ENCODE results near the gene RGPD5.
"Not testable (repeated sequence)": the region's sequence is repeated elsewhere in the genome, so short reads cannot be mapped to it uniquely, and the experiment has no call there.

RGPD5 gene

DNA sequence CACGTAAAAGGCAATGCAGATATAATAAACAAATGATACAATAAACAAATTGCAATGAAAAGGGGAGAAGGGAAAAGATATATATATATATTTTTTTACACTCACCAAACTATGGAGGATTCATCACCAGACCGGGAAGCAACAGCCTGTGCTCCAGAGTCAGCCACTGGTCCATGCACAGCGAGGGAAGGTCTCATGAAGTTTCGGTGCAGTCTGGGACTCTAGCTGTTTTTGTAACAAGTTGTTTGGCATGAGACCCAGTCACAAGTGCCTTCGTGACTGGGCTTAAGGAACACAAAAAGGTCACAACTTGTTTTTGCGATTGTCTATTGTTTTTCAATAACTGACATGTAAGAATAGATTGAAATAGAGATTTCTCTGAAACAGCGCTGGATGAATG is 99.6 kb downstream of the RGPD5 start:
- H3K27ac ChIP-seq (ENCODE audit: insufficient read depth, low read depth, low read length, poor library complexity, severe bottlenecking); H3K9me3 ChIP-seq (ENCODE audit: control insufficient read depth, low read length); H3K4me3 ChIP-seq (ENCODE audit: insufficient read depth, low read depth, low read length); H3K36me3 ChIP-seq (ENCODE audit: control insufficient read depth, insufficient read depth, low read length); H3K27me3 ChIP-seq (ENCODE audit: control insufficient read depth, insufficient read depth, low read length, poor library complexity, severe bottlenecking); H3K4me1 ChIP-seq (ENCODE audit: control insufficient read depth, insufficient read depth, low read length): not testable (repeated sequence)
- no CpG with 5 or more reads among the region's 7 CpGs for WGBS, 2 experiments

DNA sequence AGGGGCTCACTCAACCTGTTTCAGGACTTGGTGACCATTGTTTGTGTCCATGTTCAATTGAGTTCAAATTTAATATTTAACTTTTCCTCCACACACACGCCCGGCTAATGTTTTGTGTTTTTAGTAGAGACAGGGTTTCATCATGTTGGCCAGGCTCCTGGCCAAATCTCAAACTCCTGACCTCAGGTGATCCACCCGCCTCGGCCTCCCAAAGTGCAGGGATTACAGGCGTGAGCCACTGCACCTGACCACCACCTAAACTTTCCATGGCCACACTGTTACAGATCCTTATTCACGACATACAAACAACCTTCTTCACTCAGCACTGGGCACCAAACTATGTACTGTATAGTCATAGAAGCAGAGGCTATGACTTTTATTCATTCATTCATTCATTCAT is 100.0 kb downstream of the RGPD5 start:
- no CpG with 5 or more reads among the region's 6 CpGs for WGBS, 2 experiments

DNA sequence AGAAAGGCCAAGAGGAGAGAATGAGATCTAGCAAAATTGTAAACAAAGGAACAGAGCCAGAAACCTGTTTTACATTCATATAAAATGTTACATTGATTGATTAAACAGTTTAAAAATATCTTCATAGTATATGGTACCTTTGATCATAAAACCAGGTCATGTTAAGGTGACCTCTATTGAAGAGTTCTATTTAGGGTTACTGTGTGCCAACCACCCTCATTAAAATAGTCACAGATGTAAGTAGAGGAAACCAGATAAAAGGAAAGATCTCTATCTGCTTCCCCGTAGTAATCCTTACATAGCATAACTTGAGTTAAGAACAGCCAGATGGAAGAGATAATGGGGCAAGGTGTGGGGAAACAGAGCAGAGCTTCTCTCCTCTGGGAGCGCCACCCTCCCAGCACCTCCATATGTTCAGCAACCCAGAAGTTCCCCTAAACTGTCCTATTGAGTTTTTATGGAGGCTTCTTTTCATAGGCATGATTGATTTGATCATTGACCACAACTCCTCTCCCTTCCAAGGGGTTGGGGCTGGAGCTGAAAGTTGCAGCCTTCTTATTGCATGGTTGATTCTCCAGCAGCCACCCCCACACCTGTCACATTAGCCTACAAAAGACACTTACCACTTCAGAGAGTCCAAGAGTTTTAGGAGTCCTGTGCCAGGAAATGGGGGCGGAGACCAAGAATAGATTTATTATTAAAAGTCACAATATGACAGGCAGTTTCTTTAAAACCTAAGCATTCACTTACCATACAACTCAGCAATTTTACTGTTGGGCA is 101.2 kb downstream of the RGPD5 start:
- no CpG with 5 or more reads among the region's 3 CpGs for WGBS, 2 experiments
- not testable (repeated sequence) for H3K4me1 ChIP-seq (ENCODE audit: control insufficient read depth, insufficient read depth, low read length); H3K9me3 ChIP-seq (ENCODE audit: control insufficient read depth, low read length); H3K27ac ChIP-seq (ENCODE audit: insufficient read depth, low read depth, low read length, poor library complexity, severe bottlenecking); H3K36me3 ChIP-seq (ENCODE audit: control insufficient read depth, insufficient read depth, low read length); H3K4me3 ChIP-seq (ENCODE audit: insufficient read depth, low read depth, low read length); H3K27me3 ChIP-seq (ENCODE audit: control insufficient read depth, insufficient read depth, low read length, poor library complexity, severe bottlenecking)

More for the DNA sequence above, 100.0 kb downstream of the RGPD5 start:
- H3K4me1 ChIP-seq (ENCODE audit: control insufficient read depth, insufficient read depth, low read length); H3K9me3 ChIP-seq (ENCODE audit: control insufficient read depth, low read length); H3K4me3 ChIP-seq (ENCODE audit: insufficient read depth, low read depth, low read length); H3K27ac ChIP-seq (ENCODE audit: insufficient read depth, low read depth, low read length, poor library complexity, severe bottlenecking); H3K27me3 ChIP-seq (ENCODE audit: control insufficient read depth, insufficient read depth, low read length, poor library complexity, severe bottlenecking); H3K36me3 ChIP-seq (ENCODE audit: control insufficient read depth, insufficient read depth, low read length): not testable (repeated sequence)

- not testable (repeated sequence) for H3K9me3 ChIP-seq (ENCODE audit: control insufficient read depth, low read length); H3K27ac ChIP-seq (ENCODE audit: insufficient read depth, low read depth, low read length, poor library complexity, severe bottlenecking); H3K36me3 ChIP-seq (ENCODE audit: control insufficient read depth, insufficient read depth, low read length); H3K4me1 ChIP-seq (ENCODE audit: control insufficient read depth, insufficient read depth, low read length); H3K4me3 ChIP-seq (ENCODE audit: insufficient read depth, low read depth, low read length); H3K27me3 ChIP-seq (ENCODE audit: control insufficient read depth, insufficient read depth, low read length, poor library complexity, severe bottlenecking)
- WGBS, 2 experiments, result no CpG with 5 or more reads among the region's 4 CpGs
These were observed 102.1 kb downstream of the RGPD5 start for GRCh38 chr2:109896212-109896611.

- H3K4me1 ChIP-seq (ENCODE audit: control insufficient read depth, insufficient read depth, low read length); H3K9me3 ChIP-seq (ENCODE audit: control insufficient read depth, low read length); H3K4me3 ChIP-seq (ENCODE audit: insufficient read depth, low read depth, low read length); H3K27me3 ChIP-seq (ENCODE audit: control insufficient read depth, insufficient read depth, low read length, poor library complexity, severe bottlenecking); H3K36me3 ChIP-seq (ENCODE audit: control insufficient read depth, insufficient read depth, low read length); H3K27ac ChIP-seq (ENCODE audit: insufficient read depth, low read depth, low read length, poor library complexity, severe bottlenecking): not testable (repeated sequence)
- WGBS, 2 experiments, result no CpG with 5 or more reads among the region's 8 CpGs
These were observed 103.8 kb downstream of the RGPD5 start for GRCh38 chr2:109897769-109898461.

DNA sequence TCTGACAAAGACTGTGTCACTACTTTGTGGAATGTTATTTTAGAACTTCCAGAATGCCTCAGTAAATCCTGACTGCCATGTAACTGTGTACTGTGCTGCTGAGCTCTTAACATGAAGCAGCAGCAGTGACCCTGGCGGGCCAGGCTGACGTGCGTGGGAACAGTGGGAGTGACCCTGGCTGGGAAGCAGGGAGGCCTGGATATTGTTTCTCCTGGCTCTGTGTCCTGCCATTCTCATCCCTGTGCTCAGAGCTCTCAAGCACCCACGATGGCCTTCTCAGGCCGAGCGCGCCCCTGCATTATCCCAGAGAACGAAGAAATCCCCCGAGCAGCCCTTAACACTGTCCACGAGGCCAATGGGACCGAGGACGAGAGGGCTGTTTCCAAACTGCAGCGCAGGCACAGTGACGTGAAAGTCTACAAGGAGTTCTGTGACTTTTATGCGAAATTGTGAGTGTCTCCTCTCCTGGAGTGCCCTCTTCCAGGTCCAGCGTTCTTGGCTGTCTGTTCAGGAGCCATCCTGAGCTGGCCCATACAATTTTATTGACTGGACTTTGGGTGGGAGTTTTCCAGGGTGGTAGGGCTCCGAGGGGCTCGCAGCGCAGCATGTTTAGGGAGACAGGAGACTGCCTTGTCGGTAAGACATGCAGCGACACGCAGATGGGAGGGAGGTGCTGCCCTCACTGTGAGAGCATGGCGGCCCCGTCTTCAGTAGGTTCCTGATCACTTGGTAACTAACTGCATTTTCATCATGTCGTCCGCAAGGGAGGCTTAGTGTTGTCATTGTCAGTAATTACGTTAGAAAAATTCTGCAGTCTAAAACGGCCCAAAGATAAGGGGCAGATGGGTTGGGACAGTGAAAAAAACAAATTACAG is 104.6 kb downstream of the RGPD5 start, which contains the start of gene LIMS3:
LIMS3 (plus strand) TSS at position 227 of the 875 bp plus-strand sequence; CDS start at position 268, 41 bp downstream.
- not testable (repeated sequence) for H3K36me3 ChIP-seq (ENCODE audit: control insufficient read depth, insufficient read depth, low read length); H3K4me1 ChIP-seq (ENCODE audit: control insufficient read depth, insufficient read depth, low read length); H3K9me3 ChIP-seq (ENCODE audit: control insufficient read depth, low read length); H3K27me3 ChIP-seq (ENCODE audit: control insufficient read depth, insufficient read depth, low read length, poor library complexity, severe bottlenecking); H3K4me3 ChIP-seq (ENCODE audit: insufficient read depth, low read depth, low read length); H3K27ac ChIP-seq (ENCODE audit: insufficient read depth, low read depth, low read length, poor library complexity, severe bottlenecking)
- no CpG with 5 or more reads among the region's 28 CpGs for WGBS, 2 experiments

DNA sequence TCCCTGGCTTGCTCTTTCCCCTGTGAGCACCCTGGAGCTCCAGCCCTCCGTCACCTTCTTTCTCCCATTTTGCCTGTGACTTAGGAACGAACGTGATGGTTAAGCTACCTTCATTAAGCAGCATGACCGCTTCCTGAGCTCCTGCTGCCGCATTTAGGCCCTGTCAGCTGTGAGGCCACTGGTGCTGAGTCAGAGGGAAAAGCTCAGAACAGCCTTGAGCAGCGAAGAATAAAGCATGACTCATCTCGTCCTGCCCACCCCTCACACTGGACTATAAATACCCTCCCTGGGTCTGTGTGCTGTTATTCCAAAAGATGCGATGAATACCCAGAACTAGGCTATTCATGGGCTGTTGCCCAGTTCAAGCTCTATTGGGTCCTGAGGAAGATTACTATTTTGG is 111.7 kb downstream of the RGPD5 start:
- not testable (repeated sequence) for H3K9me3 ChIP-seq (ENCODE audit: control insufficient read depth, low read length); H3K4me3 ChIP-seq (ENCODE audit: insufficient read depth, low read depth, low read length); H3K36me3 ChIP-seq (ENCODE audit: control insufficient read depth, insufficient read depth, low read length); H3K4me1 ChIP-seq (ENCODE audit: control insufficient read depth, insufficient read depth, low read length); H3K27me3 ChIP-seq (ENCODE audit: control insufficient read depth, insufficient read depth, low read length, poor library complexity, severe bottlenecking); H3K27ac ChIP-seq (ENCODE audit: insufficient read depth, low read depth, low read length, poor library complexity, severe bottlenecking)
- WGBS, 2 experiments, result no CpG with 5 or more reads among the region's 8 CpGs

Measured in ectodermal cell (in vitro differentiated cells).